CD4-positive, alpha-beta T cell (primary cell): Measurements from ENCODE around the gene CHCHD1. TPM values are rescaled to one million over a fixed set of nuclear protein-coding genes. Genes with fewer than 3 reads are reported as not detected.

Source experiments
- ATAC-seq: fragments of 200-7000 bp; cut with Tn5 transposase; one replicate; pipeline ENCODE4 v1.10.0; 2022; ENCODE audit warnings: mild to moderate bottlenecking; ENCODE audit not compliant: poor library complexity
- CTCF ChIA-PET: fragments of 350-600 bp; sonication (Branson Sonifier 250); formaldehyde crosslinking; loops from one replicate; lab custom pipeline; 2021; ENCODE audit warnings: antibody characterized with exemption, inconsistent platforms; lab: Charles Lee
- POLR2A ChIA-PET: fragments of 350-600 bp; sonication (Branson Sonifier 250); formaldehyde crosslinking; loops from one replicate; lab custom pipeline; 2021; ENCODE audit warnings: antibody characterized with exemption, inconsistent platforms; lab: Charles Lee
- DNase-seq, 14 experiments: peaks; one replicate each; pipeline ENCODE4 v3.0.0-alpha.2; 2013 to 2020; ENCODE audit warnings: mixed read lengths in 2 of 14
- H3K27ac ChIP-seq, 2 donors: one replicate each; pipeline versions ENCODE4 v1.5.1 to v1.7.0; 2013; ENCODE audit warnings: low read length in 2 of 2, low read depth in 1 of 2, mild to moderate bottlenecking in 1 of 2
- H3K27me3 ChIP-seq, 2 experiments: 1 replicate in 1 of 2; 2 replicates in 1 of 2; pipeline versions ENCODE4 v1.6.1 to v1.7.0; 2013; ENCODE audit warnings: low read length in 2 of 2, control low read depth in 1 of 2, mild to moderate bottlenecking in 1 of 2, moderate library complexity in 1 of 2; ENCODE audit not compliant: insufficient read depth in 2 of 2, control insufficient read depth in 1 of 2
- H3K36me3 ChIP-seq: one replicate; pipeline ENCODE4 v1.6.1; 2013; ENCODE audit warnings: low read length, control low read depth; ENCODE audit not compliant: insufficient read depth
- H3K4me1 ChIP-seq: one replicate; pipeline ENCODE4 v1.6.1; 2013; ENCODE audit warnings: low read length, control low read depth; ENCODE audit not compliant: insufficient read depth
- H3K4me3 ChIP-seq: one replicate; pipeline ENCODE4 v1.5.1; 2013; ENCODE audit warnings: mild to moderate bottlenecking, low read length, moderate library complexity
- H3K9me3 ChIP-seq, 2 experiments: 1 replicate in 1 of 2; 2 replicates in 1 of 2; pipeline versions ENCODE4 v1.6.1 to v1.7.0; 2013; ENCODE audit warnings: low read length in 2 of 2, mild to moderate bottlenecking in 2 of 2, control low read depth in 1 of 2, moderate library complexity in 1 of 2; ENCODE audit not compliant: control insufficient read depth in 1 of 2, insufficient read depth in 1 of 2
- H3K27ac Mint-ChIP-seq: one replicate; pipeline ENCODE4 v1.8.0; 2020; ENCODE audit warnings: mixed read lengths
- H3K27me3 Mint-ChIP-seq: one replicate; pipeline ENCODE4 v1.8.0; 2021; ENCODE audit warnings: mixed read lengths
- H3K36me3 Mint-ChIP-seq: one replicate; pipeline ENCODE4 v1.8.0; 2021; ENCODE audit warnings: low read depth, mixed read lengths
- H3K4me1 Mint-ChIP-seq: one replicate; pipeline ENCODE4 v1.8.0; 2021; ENCODE audit warnings: low read depth, mixed read lengths
- H3K4me3 Mint-ChIP-seq: one replicate; pipeline ENCODE4 v1.8.0; 2020; ENCODE audit warnings: mild to moderate bottlenecking, mixed read lengths
- H3K9me3 Mint-ChIP-seq: one replicate; pipeline ENCODE4 v1.8.0; 2020; ENCODE audit warnings: mixed read lengths
- intact Hi-C, 2 experiments: fragments of 100-400 bp; cut with DNase I in 1 of 2; cut with micrococcal nuclease in 1 of 2; formaldehyde crosslinking; loops; one replicate each; pipeline versions ENCODE4 v1.15.1 to v1.9.0; 2023 to 2025; cut with DNase I, micrococcal nuclease
- total RNA-seq, 174 experiments: library from RNA in 2 of 174; stranded (reverse) in 2 of 174; gene quantifications; one replicate each; pipeline ENCODE4 v1.2.3 and lab custom pipeline; 2021 to 2026
- TF ChIP-seq, protein P1 (sequence below): fragments of 200-600 bp; IDR thresholded peaks from one replicate; pipeline ENCODE4 v1.8.0; 2022; ENCODE audit warnings: antibody characterized with exemption, mild to moderate bottlenecking

Gene CHCHD1
- total RNA-seq, 2 experiments from 2014 or later: 6.3 to 6.8 TPM

GRCh38 chr10:73771722-73772280 is 10.0 kb upstream of the CHCHD1 start:
- POLR2A ChIA-PET: interaction anchor here (0.6 to 7.6 kb wide), 20 partner anchors 12 to 1439 kb away, joined by 3 to 244 read pairs (median 4); partner anchors contain the start of genes CAMK2G, CHCHD1, PPP3CB and SEC24C
- Histone ChIP-seq H3K27ac (peak overlapping the region; percentile 91 to 92), H3K4me3 (peak overlapping the region; percentile 90), H3K27me3 (no peaks in the 10 kb centered on the region), H3K9me3 (no peaks in the 10 kb centered on the region), H3K36me3 (peaks cover 56% of the 10 kb centered on the region), H3K4me1 (peaks cover 49% of the 10 kb centered on the region)
- peak overlapping the region; percentile 96 for H3K4me3 Mint-ChIP-seq
- H3K36me3 Mint-ChIP-seq: peaks cover 79% of the 10 kb centered on the region
- H3K4me1 Mint-ChIP-seq: peaks cover 71% of the 10 kb centered on the region
- peak overlapping the region; percentile 97 for H3K27ac Mint-ChIP-seq
- H3K9me3 Mint-ChIP-seq: no peaks in the 10 kb centered on the region
- H3K27me3 Mint-ChIP-seq: no peaks in the 10 kb centered on the region
- DNase-seq (peak in 13 of 14 experiments; percentile 65 to 89 (median 75)), ATAC-seq (peak; percentile 15)
- TF ChIP-seq, protein P1, sequence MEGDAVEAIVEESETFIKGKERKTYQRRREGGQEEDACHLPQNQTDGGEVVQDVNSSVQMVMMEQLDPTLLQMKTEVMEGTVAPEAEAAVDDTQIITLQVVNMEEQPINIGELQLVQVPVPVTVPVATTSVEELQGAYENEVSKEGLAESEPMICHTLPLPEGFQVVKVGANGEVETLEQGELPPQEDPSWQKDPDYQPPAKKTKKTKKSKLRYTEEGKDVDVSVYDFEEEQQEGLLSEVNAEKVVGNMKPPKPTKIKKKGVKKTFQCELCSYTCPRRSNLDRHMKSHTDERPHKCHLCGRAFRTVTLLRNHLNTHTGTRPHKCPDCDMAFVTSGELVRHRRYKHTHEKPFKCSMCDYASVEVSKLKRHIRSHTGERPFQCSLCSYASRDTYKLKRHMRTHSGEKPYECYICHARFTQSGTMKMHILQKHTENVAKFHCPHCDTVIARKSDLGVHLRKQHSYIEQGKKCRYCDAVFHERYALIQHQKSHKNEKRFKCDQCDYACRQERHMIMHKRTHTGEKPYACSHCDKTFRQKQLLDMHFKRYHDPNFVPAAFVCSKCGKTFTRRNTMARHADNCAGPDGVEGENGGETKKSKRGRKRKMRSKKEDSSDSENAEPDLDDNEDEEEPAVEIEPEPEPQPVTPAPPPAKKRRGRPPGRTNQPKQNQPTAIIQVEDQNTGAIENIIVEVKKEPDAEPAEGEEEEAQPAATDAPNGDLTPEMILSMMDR: no peak
- intact Hi-C loops: loop anchor here (1.0 to 5.0 kb wide), 4 partner anchors 13 to 106 kb away; partner anchors contain the start of genes NDST2 (in 2 of the 2) and ZSWIM8 (in 2 of the 2)
- CTCF ChIA-PET: interaction anchor here (0.6 to 3.8 kb wide), 9 partner anchors 9 to 108 kb away, joined by 3 to 24 read pairs (median 9); partner anchors contain the start of genes CHCHD1, SEC24C and ZSWIM8

GRCh38 chr10:73772281-73773151 is 9.3 kb upstream of the CHCHD1 start:
- peaks cover 84% of the 10 kb centered on the region for H3K36me3 Mint-ChIP-seq
- POLR2A ChIA-PET: interaction anchor here (0.6 to 7.6 kb wide), 24 partner anchors 11 to 1438 kb away, joined by 3 to 244 read pairs (median 4); partner anchors contain the start of genes CAMK2G, CHCHD1, NDST2 and PPP3CB

More at GRCh38 chr10:73772281-73773151, 9.3 kb upstream of the CHCHD1 start:
- Mint-ChIP-seq H3K27ac (peak overlapping the region; percentile 97), H3K4me3 (peak overlapping the region; percentile 96), H3K27me3 (no peaks in the 10 kb centered on the region), H3K4me1 (peaks cover 74% of the 10 kb centered on the region), H3K9me3 (no peaks in the 10 kb centered on the region)
- peak; percentile 61 to 95 (median 76) for DNase-seq
- Histone ChIP-seq H3K36me3 (peaks cover 59% of the 10 kb centered on the region), H3K9me3 (no peaks in the 10 kb centered on the region), H3K27ac (peak overlapping the region; percentile 91 to 92), H3K27me3 (no peaks in the 10 kb centered on the region), H3K4me1 (peaks cover 49% of the 10 kb centered on the region), H3K4me3 (peak overlapping the region; percentile 90)
- peak; percentile 71 for ATAC-seq
- intact Hi-C loops: loop anchor here (1.0 to 5.0 kb wide), 3 partner anchors 13 to 105 kb away; partner anchors contain the start of genes NDST2 (in 2 of the 2) and ZSWIM8 (in 1 of the 2)
- TF ChIP-seq, protein P1: no peak
- CTCF ChIA-PET: interaction anchor here (0.6 to 3.8 kb wide), 11 partner anchors 9 to 107 kb away, joined by 3 to 24 read pairs (median 9); partner anchors contain the start of genes CHCHD1, SEC24C and ZSWIM8
